K562 (cell line): ENCODE results near the gene INHBE. TPM values are rescaled to one million over a fixed set of nuclear protein-coding genes. Genes with fewer than 3 reads are reported as not detected.

Experiments used
- CCNT2 ChIP-seq: IDR thresholded peaks from 2 replicates; pipeline ENCODE4 v1.6.1; 2011; ENCODE audit warnings: borderline replicate concordance, low read depth, mild to moderate bottlenecking, moderate library complexity, mixed read lengths, low read length; ENCODE audit not compliant: insufficient read length; ENCODE audit errors: extremely low read depth
- EP400 ChIP-seq: fragments of 450-650 bp; IDR thresholded peaks from 2 replicates; pipeline ENCODE4 v1.6.1; 2017; ENCODE audit warnings: antibody characterized with exemption, mild to moderate bottlenecking, moderate library complexity
- FOXP4 ChIP-seq: sonication (generic); formaldehyde crosslinking; IDR thresholded peaks from 2 replicates; pipeline ENCODE4 v1.8.0; 2022; ENCODE audit warnings: mild to moderate bottlenecking, missing genetic modification reagents, borderline replicate concordance
- GABPB1 ChIP-seq: sonication (generic); formaldehyde crosslinking; IDR thresholded peaks from 2 replicates; pipeline ENCODE4 v1.8.0; 2022; ENCODE audit warnings: mild to moderate bottlenecking, missing genetic modification reagents
- GATAD2A ChIP-seq: fragments of 450-650 bp; IDR thresholded peaks from 2 replicates; pipeline ENCODE4 v1.6.1; 2017
- HOMEZ ChIP-seq: fragments of 250-450 bp; sonication (Bioruptor Pico); IDR thresholded peaks from 2 replicates; pipeline ENCODE4 v1.4.0; 2020; ENCODE audit warnings: mild to moderate bottlenecking, moderate library complexity
- JUN ChIP-seq, 2 experiments: sonication (generic) in 1 of 2; formaldehyde crosslinking in 1 of 2; IDR thresholded peaks; 2 replicates each; pipeline versions ENCODE4 v1.6.1 to v1.8.0; 2012 to 2022; ENCODE audit warnings: borderline replicate concordance in 2 of 2, mild to moderate bottlenecking in 2 of 2, improper control_type of control experiment in 1 of 2, low read depth in 1 of 2, low read length in 1 of 2, missing genetic modification reagents in 1 of 2
- JUND ChIP-seq, 2 experiments: IDR thresholded peaks; 2 replicates in 1 of 2; 3 replicates in 1 of 2; pipeline ENCODE4 v1.6.1; 2011; ENCODE audit warnings: borderline replicate concordance in 2 of 2, low read depth in 2 of 2, low read length in 2 of 2, improper control_type of control experiment in 1 of 2, missing biosample characterization in 1 of 2, missing genetic modification characterization in 1 of 2, missing genetic modification reagents in 1 of 2
- MCM2 ChIP-seq: fragments of 450-650 bp; IDR thresholded peaks from 2 replicates; pipeline ENCODE4 v1.6.1; 2017; ENCODE audit warnings: low read depth, mild to moderate bottlenecking
- PHF20 ChIP-seq: fragments of 450-650 bp; IDR thresholded peaks from 2 replicates; pipeline ENCODE4 v1.6.1; 2018; ENCODE audit not compliant: partially characterized antibody
- RBM25 ChIP-seq: fragments of 200-400 bp; formaldehyde crosslinking; IDR thresholded peaks from 2 replicates; pipeline ENCODE4 v1.6.1; 2018; ENCODE audit warnings: low read length, low read depth, moderate library complexity; ENCODE audit not compliant: severe bottlenecking
- SMAD2 ChIP-seq: fragments of 150-350 bp; IDR thresholded peaks from 2 replicates; pipeline ENCODE4 v1.6.1; 2014; ENCODE audit warnings: low read depth, mild to moderate bottlenecking, low read length
- SMAD3 ChIP-seq: fragments of 450-650 bp; formaldehyde crosslinking; conservative IDR thresholded peaks from 2 replicates; pipeline ENCODE4 v1.4.0; 2020; ENCODE audit warnings: mild to moderate bottlenecking
- TBP ChIP-seq: optimal IDR thresholded peaks from 2 replicates; pipeline ENCODE3; 2011; ENCODE audit warnings: low read depth, low read length, improper control_type of control experiment
- TCFL5 ChIP-seq: fragments of 250-450 bp; sonication (Bioruptor Pico); conservative IDR thresholded peaks from 2 replicates; pipeline ENCODE4 v1.6.1; 2021; ENCODE audit warnings: mild to moderate bottlenecking, moderate library complexity, matching md5 sums
- TRIM25 ChIP-seq: fragments of 450-650 bp; IDR thresholded peaks from 2 replicates; pipeline ENCODE4 v1.7.0; 2016; ENCODE audit warnings: borderline replicate concordance
- ZBED1 ChIP-seq: IDR thresholded peaks from 2 replicates; pipeline ENCODE4 v1.6.1; 2014
- ZNF668 ChIP-seq: fragments of 250-450 bp; sonication (Bioruptor Pico); IDR thresholded peaks from 2 replicates; pipeline ENCODE4 v1.8.0; 2022; ENCODE audit warnings: mild to moderate bottlenecking, inconsistent platforms
- ZNF830 ChIP-seq: fragments of 250-450 bp; sonication (Bioruptor Pico); IDR thresholded peaks from 2 replicates; pipeline ENCODE4 v1.5.0; 2021; ENCODE audit warnings: mild to moderate bottlenecking
- polyA plus RNA-seq, 8 experiments: library from polyadenylated mRNA; depleted of rRNA in 4 of 8; stranded (reverse) in 5 of 8; unstranded in 3 of 8; fragments of >200 nt; fragmentation: Nextera tagmentation in 2 of 8; fragmentation: Illumina TruSeq in 1 of 8; extraction: Ambion mirVana in 2 of 8; extraction: Trizol in 1 of 8; gene quantifications; 2 replicates each; pipeline versions ENCODE4 v1.2.1 to v1.2.3, GENCODE V29; 2011 to 2014; ENCODE audit warnings: inconsistent platforms in 1 of 8, missing spikeins in 1 of 8
- total RNA-seq, 7 experiments: library from RNA; depleted of rRNA in 6 of 7; stranded (reverse); fragments of >200 nt in 6 of 7; fragmentation: Illumina TruSeq in 2 of 7; extraction: Trizol in 2 of 7; gene quantifications; 2 replicates each; pipeline versions ENCODE4 v1.2.1 to v1.2.3, GENCODE V29; 2011 to 2021; ENCODE audit warnings: low replicate concordance in 1 of 7
- TF ChIP-seq, protein P1 (sequence below): sonication (generic); formaldehyde crosslinking; IDR thresholded peaks from 2 replicates; pipeline ENCODE4 v1.4.0; 2020; ENCODE audit warnings: mild to moderate bottlenecking, missing genetic modification reagents

Gene INHBE
- total and polyA plus RNA-seq, 9 of the 15 experiments (the other 6 are each of a cell fraction or from before 2014, with no cell fraction given): 0.94 to 9.9 (median 7.3) TPM

- peak; percentile 99 for TF ChIP-seq FOXP4 (CRISPR knock-in tag)
- no peak for TF ChIP-seq MCM2
- TF ChIP-seq JUN (IDR thresholded peaks at IDR 0.05; ENCODE audit: borderline replicate concordance, low read depth, low read length): peak; percentile 62; the same call in 1 of the 2 replicates
- TF ChIP-seq JUN (CRISPR knock-in tag; IDR thresholded peaks at IDR 0.05; ENCODE audit: borderline replicate concordance): peak; percentile 82; the same call in 1 of the 2 replicates
- no peak for TF ChIP-seq TRIM25
- TF ChIP-seq ZNF668 (CRISPR knock-in tag): no peak
- TF ChIP-seq GABPB1: peak; percentile 87
- TF ChIP-seq ZBED1: no peak
- no peak for TF ChIP-seq HOMEZ (CRISPR knock-in tag)
- TF ChIP-seq SMAD2: no peak
- TF ChIP-seq CCNT2: peak; percentile 89
- TF ChIP-seq TBP: peak; percentile 80
- TF ChIP-seq JUND (IDR thresholded peaks at IDR 0.05; ENCODE audit: borderline replicate concordance, low read depth, low read length): peak; percentile 81
- peak; percentile 43; the same call in 1 of the 3 replicates for TF ChIP-seq JUND (tag; IDR thresholded peaks at IDR 0.05; ENCODE audit: borderline replicate concordance, low read depth, low read length)
- TF ChIP-seq, protein P1, sequence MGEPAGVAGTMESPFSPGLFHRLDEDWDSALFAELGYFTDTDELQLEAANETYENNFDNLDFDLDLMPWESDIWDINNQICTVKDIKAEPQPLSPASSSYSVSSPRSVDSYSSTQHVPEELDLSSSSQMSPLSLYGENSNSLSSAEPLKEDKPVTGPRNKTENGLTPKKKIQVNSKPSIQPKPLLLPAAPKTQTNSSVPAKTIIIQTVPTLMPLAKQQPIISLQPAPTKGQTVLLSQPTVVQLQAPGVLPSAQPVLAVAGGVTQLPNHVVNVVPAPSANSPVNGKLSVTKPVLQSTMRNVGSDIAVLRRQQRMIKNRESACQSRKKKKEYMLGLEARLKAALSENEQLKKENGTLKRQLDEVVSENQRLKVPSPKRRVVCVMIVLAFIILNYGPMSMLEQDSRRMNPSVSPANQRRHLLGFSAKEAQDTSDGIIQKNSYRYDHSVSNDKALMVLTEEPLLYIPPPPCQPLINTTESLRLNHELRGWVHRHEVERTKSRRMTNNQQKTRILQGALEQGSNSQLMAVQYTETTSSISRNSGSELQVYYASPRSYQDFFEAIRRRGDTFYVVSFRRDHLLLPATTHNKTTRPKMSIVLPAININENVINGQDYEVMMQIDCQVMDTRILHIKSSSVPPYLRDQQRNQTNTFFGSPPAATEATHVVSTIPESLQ: peak; percentile 91; the same call in 1 of the 2 replicates
- peak; percentile 67; the same call in 1 of the 2 replicates for TF ChIP-seq SMAD3 (CRISPR knock-in tag)
- TF ChIP-seq GATAD2A: no peak
- TF ChIP-seq ZNF830 (CRISPR knock-in tag): no peak
- no peak for TF ChIP-seq RBM25
- 0 out of 2 replicates have a peak, but pooled peaks have one; percentile 12 for TF ChIP-seq TCFL5 (CRISPR knock-in tag)
- peak; percentile 82 for TF ChIP-seq PHF20
- TF ChIP-seq EP400: peak; percentile 89
These were observed 24.1 kb upstream of the INHBE start, which contains the start of gene R3HDM2 (continued) for GRCh38 chr12:57430931-57431566.
